GM21576 (cell line): ENCODE results near the gene SLC22A24.
"Not testable (repeated sequence)": the region's sequence is repeated elsewhere in the genome, so short reads cannot be mapped to it uniquely, and the experiment has no call there.

ENCODE experiments used
- ATAC-seq: cut with Tn5 transposase; IDR thresholded peaks from one replicate; pipeline ENCODE4 v1.9.1; 2021; ENCODE audit warnings: mild to moderate bottlenecking, moderate library complexity; ENCODE audit not compliant: unreplicated experiment

The SLC22A24 gene, protein sequence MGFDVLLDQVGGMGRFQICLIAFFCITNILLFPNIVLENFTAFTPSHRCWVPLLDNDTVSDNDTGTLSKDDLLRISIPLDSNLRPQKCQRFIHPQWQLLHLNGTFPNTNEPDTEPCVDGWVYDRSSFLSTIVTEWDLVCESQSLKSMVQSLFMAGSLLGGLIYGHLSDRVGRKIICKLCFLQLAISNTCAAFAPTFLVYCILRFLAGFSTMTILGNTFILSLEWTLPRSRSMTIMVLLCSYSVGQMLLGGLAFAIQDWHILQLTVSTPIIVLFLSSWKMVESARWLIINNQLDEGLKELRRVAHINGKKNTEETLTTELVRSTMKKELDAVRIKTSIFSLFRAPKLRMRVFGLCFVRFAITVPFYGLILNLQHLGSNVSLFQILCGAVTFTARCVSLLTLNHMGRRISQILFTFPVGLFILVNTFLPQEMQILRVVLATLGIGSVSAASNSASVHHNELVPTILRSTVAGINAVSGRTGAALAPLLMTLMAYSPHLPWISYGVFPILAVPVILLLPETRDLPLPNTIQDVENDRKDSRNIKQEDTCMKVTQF

DNA sequence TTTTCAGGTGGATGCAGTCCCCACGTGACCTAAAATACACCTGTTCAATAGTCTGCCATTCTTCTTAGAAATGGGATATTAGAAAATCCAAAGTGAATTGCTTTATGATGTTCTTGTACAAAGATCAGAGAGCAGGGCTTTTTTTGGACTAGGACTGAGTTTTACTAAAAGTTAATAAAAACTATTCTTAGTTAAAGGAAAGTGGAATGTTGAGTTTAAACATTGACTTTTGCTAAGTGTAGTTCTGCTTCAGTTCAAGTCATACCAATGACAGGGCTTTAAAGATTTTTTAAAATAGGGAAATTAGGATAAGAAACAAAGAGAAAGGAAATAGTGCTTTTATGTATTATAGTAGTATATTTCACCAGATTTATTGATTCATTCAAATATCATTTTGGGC, at the start of gene SLC22A24:
TSS of gene SLC22A24 (minus strand) at position 101 of the 400 bp plus-strand sequence. CDS start 442 bp downstream, outside the sequence.
- ATAC-seq = no peak

DNA sequence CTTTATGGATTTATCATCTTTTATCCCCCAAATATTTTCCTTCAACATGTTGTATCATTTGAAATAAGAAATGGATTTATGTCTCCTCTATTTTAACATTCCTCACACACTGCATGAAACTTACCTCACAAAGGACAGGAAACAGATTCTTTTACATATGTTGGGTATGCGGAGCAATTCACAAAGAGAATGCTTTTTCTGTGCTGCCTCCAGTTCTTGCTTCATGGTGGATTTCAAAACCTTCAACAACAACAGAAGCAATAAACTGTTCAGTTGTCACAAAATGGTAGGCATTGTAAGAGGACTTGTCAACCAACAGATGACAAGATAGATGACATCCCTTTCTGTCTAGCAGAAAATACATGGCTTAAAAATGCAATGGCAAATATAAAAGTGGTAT, 36.5 kb upstream of the SLC22A24 start:
- no peak for ATAC-seq

DNA sequence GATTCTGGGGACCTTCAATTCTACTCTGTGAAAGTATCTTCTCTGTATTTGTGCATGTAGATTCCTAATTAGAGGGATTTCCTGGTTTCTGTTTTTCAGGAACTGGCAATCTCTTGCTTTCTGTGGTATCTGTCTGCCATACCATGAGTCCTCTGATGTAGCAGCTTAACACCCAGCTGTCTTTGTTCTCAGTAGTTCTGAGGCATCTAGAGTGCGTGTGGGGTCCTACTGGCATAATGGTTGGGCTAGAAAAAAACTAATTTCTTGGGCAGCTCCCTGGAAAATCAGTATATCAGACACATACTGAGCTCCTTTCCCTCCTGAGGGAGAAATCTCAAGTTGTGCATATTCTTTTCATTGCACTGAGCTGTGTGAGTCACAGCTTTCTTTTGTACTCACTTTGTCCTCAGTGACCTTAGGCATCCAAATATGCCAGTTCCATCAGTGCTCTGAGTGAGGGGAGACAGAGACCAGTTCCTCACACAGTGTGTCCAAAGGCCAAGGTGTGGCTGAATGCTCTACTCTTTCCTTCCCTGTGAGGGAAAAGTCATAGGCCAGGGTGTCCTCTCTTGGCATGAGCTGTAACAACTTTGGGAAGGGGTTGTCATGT, 35.5 kb upstream of the SLC22A24 start:
- no peak for ATAC-seq

DNA sequence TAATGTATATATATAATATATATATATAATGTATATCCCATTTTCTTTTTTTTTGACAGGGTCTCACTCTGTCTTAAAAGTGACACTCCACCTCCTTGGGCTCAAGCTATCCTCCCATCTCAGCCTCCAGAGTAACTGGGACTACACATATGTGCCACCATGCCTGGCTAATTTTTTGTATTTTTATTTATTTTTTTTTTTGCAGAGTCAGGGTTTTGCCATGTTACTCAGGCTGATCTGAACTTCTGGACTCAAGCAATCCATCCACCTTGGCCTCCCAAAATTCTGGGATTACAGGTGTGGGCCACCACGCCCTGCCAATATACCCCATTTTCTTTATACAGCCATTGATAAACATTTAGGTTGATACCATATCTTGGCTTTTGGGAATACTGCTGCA, 33.9 kb upstream of the SLC22A24 start:
- no peak for ATAC-seq

DNA sequence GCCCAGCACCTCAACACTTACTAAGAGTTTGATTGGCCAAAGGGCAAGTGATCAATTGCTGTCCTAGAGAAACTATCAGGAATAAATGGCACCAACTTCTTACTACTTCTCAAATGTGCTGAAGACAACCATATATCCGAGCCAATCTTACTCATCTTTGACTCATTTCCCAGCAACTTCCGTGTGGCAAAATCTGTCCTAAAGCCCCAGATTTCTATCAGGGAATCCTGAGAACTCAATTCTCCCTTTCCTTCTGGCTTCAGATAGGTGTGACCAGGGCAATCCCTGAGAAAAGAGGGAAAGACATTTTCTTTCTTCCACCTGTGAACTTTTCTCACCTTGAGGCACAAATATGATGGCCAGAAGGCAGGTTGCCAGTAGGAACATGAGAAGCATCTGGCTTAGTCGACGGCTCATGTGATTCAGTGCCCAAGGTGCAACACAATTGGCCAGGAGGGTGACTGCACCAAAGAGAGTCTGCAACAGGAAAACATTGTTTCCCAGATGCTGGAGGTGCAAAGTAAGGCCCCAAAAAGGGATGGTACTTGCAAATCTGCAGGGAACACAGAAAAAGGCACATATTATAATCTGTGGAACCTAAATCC, 21.8 kb upstream of the SLC22A24 start:
- no peak for ATAC-seq

DNA sequence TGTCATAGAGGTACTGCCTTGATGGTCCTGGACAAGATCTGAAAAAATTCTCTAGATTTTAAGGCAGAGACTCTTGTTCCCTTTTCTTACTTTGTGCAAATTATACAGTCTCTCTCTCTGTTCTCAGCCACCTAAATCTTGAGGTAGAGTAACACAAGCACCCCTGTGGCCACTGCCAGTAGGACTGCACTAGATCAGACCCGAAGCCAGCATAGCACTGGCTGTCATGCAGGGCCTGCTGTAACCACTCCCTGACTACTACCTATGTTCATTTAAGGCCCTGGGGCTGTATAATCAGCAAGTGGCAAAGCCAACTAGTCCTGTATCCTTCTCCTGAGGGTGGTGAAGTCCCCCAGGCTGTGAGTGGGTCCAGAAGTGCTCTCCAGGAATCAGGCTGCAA, 11.8 kb upstream of the SLC22A24 start:
- no peak for ATAC-seq

DNA sequence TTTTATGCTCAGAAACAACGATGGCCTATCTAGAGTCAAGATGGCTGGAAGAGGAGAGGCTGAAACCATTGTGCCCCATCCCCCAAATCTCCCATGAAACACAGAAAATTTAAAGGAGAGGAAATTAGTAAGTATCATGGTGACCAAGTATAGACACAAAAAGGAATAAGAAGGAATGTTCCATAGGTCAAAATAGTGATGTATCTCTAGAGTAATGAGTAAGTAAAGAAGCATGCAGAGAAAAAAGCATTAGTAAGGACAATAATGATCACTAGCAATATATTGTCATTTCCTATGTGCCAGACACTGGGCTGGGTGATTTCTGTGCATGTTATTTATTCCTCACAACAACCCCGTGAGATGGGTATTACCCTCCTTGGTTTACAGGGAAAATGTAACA, 2.6 kb upstream of the SLC22A24 start:
- no peak for ATAC-seq

DNA sequence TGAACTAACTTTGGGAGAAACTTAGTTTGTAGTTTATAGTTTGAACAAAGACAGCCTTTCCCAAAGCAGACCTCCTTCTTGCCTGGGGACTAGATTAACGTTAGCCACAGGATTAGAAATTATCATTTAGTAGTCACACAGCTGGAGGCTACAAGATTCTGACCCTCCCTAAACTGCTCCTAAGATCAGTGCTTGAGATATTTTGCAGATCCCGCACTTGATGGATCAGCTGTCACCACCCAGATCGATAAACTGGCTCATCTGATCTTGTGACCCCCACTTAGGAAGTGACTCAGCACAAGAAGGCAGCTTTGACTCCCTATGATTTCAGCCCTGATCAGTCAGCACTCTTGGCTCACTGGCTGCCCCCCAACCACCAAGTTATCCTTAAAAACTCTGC, 1.6 kb downstream of the SLC22A24 start:
- no peak for ATAC-seq

DNA sequence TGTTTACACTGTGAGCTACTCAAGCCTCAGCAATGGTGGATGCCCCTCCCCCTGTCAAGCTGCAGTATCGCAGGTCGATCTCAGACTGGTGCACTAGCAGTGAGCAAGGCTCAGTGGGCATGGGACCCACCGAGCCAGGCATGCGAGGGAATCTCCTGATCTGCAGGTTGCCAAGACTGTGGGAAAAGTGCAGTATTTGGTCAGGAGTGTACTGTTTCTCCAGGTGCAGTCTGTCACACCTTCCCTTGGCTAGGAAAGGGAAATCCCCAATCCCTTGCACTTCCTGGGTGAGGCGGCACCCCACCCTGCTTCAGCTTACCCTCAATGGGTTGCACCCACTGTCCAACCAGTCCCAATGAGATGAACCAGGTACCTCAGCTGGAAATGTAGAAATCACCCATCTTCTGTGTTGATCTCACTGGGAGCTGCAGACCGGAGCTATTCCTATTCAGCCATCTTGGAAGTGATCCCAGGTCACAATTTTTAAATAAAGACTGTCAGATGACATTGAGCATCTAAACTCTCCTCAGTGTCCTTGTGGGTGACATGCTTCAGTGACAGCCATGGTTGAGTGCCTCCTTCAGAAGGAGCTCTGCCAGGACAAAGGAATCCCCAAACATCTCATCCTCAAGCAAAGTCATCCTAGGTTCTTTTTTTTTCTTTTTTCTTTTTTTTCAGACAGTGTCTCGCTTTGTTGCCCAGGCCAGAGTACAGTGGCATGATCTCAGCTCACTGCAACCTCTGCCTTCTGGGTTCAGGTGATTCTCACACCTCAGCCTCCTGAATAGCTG, 10.8 kb downstream of the SLC22A24 start:
- ATAC-seq = no peak

DNA sequence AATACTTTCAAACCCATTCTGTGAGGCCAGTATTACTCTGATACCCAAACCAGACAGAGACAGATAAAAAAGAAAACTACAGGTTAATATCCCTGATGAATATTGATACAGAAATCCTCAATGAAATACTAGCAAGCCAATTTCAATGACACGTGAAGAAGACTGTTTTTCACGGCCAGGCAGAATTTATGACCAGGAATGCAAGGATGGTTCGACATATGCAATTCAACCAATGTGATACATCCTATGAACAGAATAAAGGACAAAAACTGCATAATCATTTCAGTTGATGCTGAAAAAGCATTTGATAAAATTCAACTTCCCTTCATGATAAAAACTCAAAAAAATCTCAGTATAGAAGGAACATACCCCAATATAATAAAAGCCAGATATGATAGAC, 44.5 kb downstream of the SLC22A24 start:
- no peak for ATAC-seq

DNA sequence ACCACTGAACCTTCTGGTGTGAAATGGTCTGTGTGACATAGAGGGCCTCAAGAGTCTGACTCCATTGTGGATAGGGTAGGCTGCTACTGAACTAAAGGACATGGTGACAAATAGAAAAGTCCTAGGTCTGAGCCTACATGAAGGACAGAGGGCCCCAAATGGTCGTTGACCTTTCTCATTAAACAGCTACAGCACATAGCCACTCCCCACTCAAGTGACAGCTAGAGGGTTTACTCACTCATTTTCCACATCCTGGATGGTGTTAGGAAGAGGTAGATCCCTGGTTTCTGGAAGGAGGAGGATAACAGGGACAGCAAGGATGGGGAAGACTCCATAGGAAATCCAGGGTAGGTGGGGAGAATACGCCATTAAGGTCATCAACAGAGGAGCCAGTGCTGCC, 63.3 kb downstream of the SLC22A24 start:
- no peak for ATAC-seq

DNA sequence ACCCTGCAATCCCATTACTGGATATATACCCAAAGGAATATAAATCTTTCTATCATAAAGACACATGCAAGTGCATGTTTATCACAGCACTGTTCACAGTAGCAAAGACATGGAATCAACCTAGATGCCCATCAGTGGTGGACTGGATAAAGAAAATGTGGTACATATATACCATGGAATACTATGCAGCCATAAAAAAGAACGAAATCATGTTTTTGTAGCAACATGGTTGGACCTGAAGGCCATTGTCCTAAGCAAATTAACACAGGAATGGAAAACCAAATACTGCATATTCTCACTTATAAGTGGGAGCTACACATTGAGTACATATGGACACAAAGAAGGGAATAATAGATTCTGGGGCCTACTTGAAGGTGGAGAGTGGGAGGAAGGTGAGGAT, 97.8 kb downstream of the SLC22A24 start:
- ATAC-seq = not testable (repeated sequence)

DNA sequence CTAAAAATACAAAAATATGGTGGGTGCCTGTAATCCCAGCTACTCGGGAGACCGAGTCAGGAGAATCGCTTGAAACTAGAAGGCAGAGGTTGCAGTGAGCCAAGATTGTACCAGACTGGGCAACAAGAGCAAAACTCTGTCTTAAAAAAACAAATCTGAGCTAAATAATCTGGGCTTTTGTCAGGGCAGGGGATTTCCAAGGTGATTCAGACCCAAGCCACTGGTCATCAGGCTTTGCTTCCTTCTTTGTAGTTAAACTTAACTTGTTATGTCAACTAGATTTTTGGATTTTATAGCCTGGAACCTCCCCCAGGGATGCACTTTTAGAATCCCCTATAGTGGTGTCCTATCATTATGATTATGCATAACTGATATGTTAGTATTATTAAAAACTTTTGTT, 101.4 kb downstream of the SLC22A24 start:
- ATAC-seq = no peak

DNA sequence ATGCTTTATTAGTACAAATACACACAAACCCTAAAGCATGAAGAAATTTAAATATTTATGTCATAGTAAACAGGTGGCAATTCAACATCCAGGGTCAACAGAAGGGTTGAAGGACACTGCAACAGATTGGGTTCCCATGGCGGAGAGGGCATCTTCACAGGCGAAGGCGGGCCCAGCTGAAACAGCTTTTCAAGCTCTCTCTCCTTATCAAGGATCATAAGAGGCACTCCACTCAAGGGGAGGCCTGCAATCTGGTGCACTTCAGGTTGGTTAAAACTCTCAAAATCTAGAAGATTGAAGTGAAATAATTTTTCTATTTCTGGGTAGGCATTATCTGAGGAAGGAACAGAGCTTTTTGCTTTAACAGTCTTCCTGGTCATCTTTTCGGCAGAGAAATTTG, 111.6 kb downstream of the SLC22A24 start:
- no peak for ATAC-seq
